Right lobe of liver (tissue), 6 donors: ENCODE results near the gene IL12RB1. TPM values are rescaled to one million over a fixed set of nuclear protein-coding genes. Genes with fewer than 3 reads are reported as not detected.
A peak's percentile ranks its signal among the peaks of the same experiment; 100 is the strongest.

ENCODE experiments used
- ATAC-seq, 4 donors: fragments of 200-7000 bp; cut with Tn5 transposase; one replicate each; pipeline ENCODE4 v1.9.1; 2020; ENCODE audit warnings: mild to moderate bottlenecking in 4 of 4, moderate library complexity in 4 of 4
- DNase-seq, 3 donors: peaks; one replicate each; pipeline ENCODE4 v3.0.0-alpha.2; 2020
- H3K27ac ChIP-seq, 3 donors: fragments of 200-600 bp; one replicate each; pipeline ENCODE4 v1.8.0; 2022
- H3K27me3 ChIP-seq, 2 donors: fragments of 200-600 bp; one replicate each; pipeline ENCODE4 v1.8.0; 2022
- H3K36me3 ChIP-seq, 4 donors: fragments of 200-600 bp; sonication (generic) in 1 of 4; one replicate each; pipeline versions ENCODE4 v1.5.1 to v1.8.0; 2017 to 2022; ENCODE audit warnings: control low read depth in 1 of 4
- H3K4me1 ChIP-seq, 4 donors: fragments of 200-600 bp; sonication (generic) in 1 of 4; one replicate each; pipeline versions ENCODE4 v1.5.1 to v1.8.0; 2017 to 2022; ENCODE audit warnings: control low read depth in 1 of 4
- H3K4me3 ChIP-seq, 3 donors: fragments of 200-600 bp; one replicate each; pipeline ENCODE4 v1.8.0; 2022
- H3K9me3 ChIP-seq, 4 donors: fragments of 200-600 bp; sonication (generic) in 1 of 4; one replicate each; pipeline versions ENCODE4 v1.5.1 to v1.8.0; 2017 to 2022; ENCODE audit warnings: control low read depth in 1 of 4
- POLR2A ChIP-seq: fragments of 450-650 bp; IDR thresholded peaks from one replicate; pipeline ENCODE4 v1.6.1; 2017; ENCODE audit warnings: antibody characterized with exemption, mild to moderate bottlenecking
- WGBS: methylation state at CpG from one replicate; pipeline ENCODE4 v1.1.6; 2018; ENCODE audit warnings: low coverage, low lambda C conversion rate; ENCODE audit not compliant: insufficient coverage; ENCODE audit errors: missing lambda C conversion rate; 5-methylcytosine and 5-hydroxymethylcytosine counted together
- intact Hi-C, 2 donors: fragments of 100-400 bp; cut with DNase I; formaldehyde crosslinking; loops; one replicate each; pipeline versions ENCODE4 v1.11.2 to v1.14.1; 2022
- total RNA-seq, 6 experiments: library from RNA; depleted of rRNA in 2 of 6; stranded (reverse); fragments of >200 nt in 2 of 6; fragmentation: NEBNext Ultra II Directional in 3 of 6; extraction: Animal tissue kit (Norgen Biotek cat#: 25700) in 3 of 6; gene quantifications; one replicate each; pipeline versions ENCODE4 v1.1.0 to v1.2.4, GENCODE V29; 2016 to 2023
- TF ChIP-seq, protein P1 (sequence below), 4 donors: fragments of 200-600 bp in 3 of 4; fragments of 450-650 bp in 1 of 4; IDR thresholded peaks; one replicate each; pipeline versions ENCODE4 v1.5.1 to v1.8.0; 2016 to 2022; ENCODE audit warnings: antibody characterized with exemption in 4 of 4, mild to moderate bottlenecking in 2 of 4
- donor health status: DM: no; HTN: yes; CAD: no.
- donor health status: DM: no; HTN: no; CAD: no.
- donor health status: DM: no; HTN: no; CAD: no.
- donor health status: DM: no; HTN: yes; CAD: no.
- donor health status: DM: no; HTN: yes; CAD: no.

The IL12RB1 gene
- total RNA-seq, 6 experiments from 2014 or later: 0.25 to 2.0 (median 0.70) TPM

- Histone ChIP-seq H3K4me3 (peak overlapping the region in 1 of 3 donors; percentile 18), H3K27me3 (no peaks in the 10 kb centered on the region), H3K4me1 (peaks cover 0 to 23% (median 2%) of the 10 kb centered on the region in 4 donors), H3K27ac (peak overlapping the region; percentile 72 to 90 (median 87)), H3K9me3 (no peaks in the 10 kb centered on the region), H3K36me3 (peaks cover 0 to 35% (median 14%) of the 10 kb centered on the region in 4 donors)
- DNase-seq (peak; percentile 58 to 81 (median 80)), ATAC-seq (peak; percentile 63 to 88 (median 78))
- intact Hi-C loops: loop anchor here in 1 of 2 donors (5.0 kb wide), 1 partner anchor 44 kb away; no protein-coding TSS in a partner anchor
- no peak for TF ChIP-seq POLR2A
- TF ChIP-seq, protein P1, sequence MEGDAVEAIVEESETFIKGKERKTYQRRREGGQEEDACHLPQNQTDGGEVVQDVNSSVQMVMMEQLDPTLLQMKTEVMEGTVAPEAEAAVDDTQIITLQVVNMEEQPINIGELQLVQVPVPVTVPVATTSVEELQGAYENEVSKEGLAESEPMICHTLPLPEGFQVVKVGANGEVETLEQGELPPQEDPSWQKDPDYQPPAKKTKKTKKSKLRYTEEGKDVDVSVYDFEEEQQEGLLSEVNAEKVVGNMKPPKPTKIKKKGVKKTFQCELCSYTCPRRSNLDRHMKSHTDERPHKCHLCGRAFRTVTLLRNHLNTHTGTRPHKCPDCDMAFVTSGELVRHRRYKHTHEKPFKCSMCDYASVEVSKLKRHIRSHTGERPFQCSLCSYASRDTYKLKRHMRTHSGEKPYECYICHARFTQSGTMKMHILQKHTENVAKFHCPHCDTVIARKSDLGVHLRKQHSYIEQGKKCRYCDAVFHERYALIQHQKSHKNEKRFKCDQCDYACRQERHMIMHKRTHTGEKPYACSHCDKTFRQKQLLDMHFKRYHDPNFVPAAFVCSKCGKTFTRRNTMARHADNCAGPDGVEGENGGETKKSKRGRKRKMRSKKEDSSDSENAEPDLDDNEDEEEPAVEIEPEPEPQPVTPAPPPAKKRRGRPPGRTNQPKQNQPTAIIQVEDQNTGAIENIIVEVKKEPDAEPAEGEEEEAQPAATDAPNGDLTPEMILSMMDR (IDR thresholded peaks at IDR 0.05): no peak
- 39% methylated on average over 15 of the region's 17 CpGs for WGBS
Measured at GRCh38 chr19:18013210-18014111, 73.3 kb downstream of the IL12RB1 start.

GRCh38 chr19:18010149-18010548, 76.6 kb downstream of the IL12RB1 start:
- ATAC-seq: no peak
- TF ChIP-seq, protein P1 (IDR thresholded peaks at IDR 0.05): no peak
- no peak for TF ChIP-seq POLR2A
- H3K4me1 ChIP-seq: peaks cover 0 to 27% (median 2%) of the 10 kb centered on the region in 4 donors
- intact Hi-C loops: loop anchor here in 1 of 2 donors (5.0 kb wide), 1 partner anchor 47 kb away; no protein-coding TSS in a partner anchor
- peaks cover 0 to 35% (median 14%) of the 10 kb centered on the region in 4 donors for H3K36me3 ChIP-seq
- no peaks in the 10 kb centered on the region for H3K27me3 ChIP-seq
- H3K27ac ChIP-seq: peak overlapping the region in 2 of 3 donors; percentile 75 to 94
- DNase-seq: no peak
- H3K4me3 ChIP-seq: peak overlapping the region; percentile 53 to 72 (median 60)
- H3K9me3 ChIP-seq: no peaks in the 10 kb centered on the region
- no CpG with 5 or more reads among the region's 11 CpGs for WGBS

DNA sequence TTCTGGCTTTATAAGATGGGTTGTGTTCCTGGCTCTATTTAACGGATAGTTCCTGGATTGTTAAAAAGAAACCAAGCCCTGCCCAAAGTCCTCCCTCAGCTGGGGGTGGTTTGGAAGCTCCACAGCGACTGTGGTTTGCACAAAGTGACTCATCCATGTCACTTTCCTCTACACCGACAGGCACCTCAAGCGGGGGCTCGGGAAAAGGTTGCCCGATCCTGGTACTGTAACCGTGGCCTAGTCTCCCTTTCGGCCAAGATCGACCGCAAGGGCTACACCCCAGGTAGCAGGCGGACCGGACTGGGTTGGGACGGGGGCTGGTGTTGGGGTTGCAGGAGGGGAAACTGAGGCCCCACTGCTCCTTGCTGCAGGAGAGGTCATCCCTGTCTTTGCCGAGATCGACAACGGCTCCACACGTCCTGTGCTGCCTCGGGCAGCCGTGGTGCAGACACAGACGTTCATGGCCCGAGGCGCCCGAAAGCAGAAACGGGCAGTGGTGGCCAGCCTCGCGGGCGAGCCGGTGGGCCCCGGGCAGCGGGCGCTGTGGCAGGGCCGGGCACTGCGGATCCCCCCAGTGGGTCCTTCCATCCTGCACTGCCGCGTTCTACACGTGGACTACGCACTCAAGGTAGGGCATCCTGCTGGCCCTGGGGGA, 77.2 kb downstream of the IL12RB1 start:
- Histone ChIP-seq H3K27me3 (no peaks in the 10 kb centered on the region), H3K36me3 (peaks cover 0 to 30% (median 14%) of the 10 kb centered on the region in 4 donors), H3K27ac (peak overlapping the region; percentile 54 to 94 (median 75)), H3K4me3 (peak overlapping the region; percentile 53 to 72 (median 60)), H3K4me1 (peaks cover 0 to 27% (median 2%) of the 10 kb centered on the region in 4 donors), H3K9me3 (no peaks in the 10 kb centered on the region)
- DNase-seq: peak in 1 of 3 donors; percentile 61
- peak in 3 of 4 donors; percentile 7 to 22 (median 16) for ATAC-seq
- WGBS: 8% methylated on average over 2 of the region's 37 CpGs
- intact Hi-C loops: loop anchor here in 1 of 2 donors (5.0 kb wide), 1 partner anchor 48 kb away; no protein-coding TSS in a partner anchor
- TF ChIP-seq, protein P1 (IDR thresholded peaks at IDR 0.05): no peak
- peak; percentile 17 for TF ChIP-seq POLR2A

Other genes with a start within 250 kb of the IL12RB1 start
- 1 to 10 TPM; 1.1 to 5.5 (median 2.3) TPM for gene JAK3, start 239.0 kb downstream of the IL12RB1 start, total RNA-seq
- gene RPL18A, start 227.0 kb downstream of the IL12RB1 start, total RNA-seq: 100 to 1,000 TPM; 449 to 778 (median 494) TPM
- not detected for gene SLC5A5, start 215.0 kb downstream of the IL12RB1 start, total RNA-seq
- gene CCDC124, start 153.9 kb downstream of the IL12RB1 start, total RNA-seq: 10 to 100 TPM; 20.6 to 45.3 (median 30.7) TPM
- gene KCNN1, start 119.8 kb downstream of the IL12RB1 start, total RNA-seq: not detected
- gene ARRDC2, start 78.8 kb downstream of the IL12RB1 start, total RNA-seq: 10 to 100 TPM in 4 of 6 experiments, 1 to 10 TPM in 2; 3.6 to 28.5 (median 10.8) TPM
- gene MAST3, start 10.8 kb upstream of the IL12RB1 start, total RNA-seq: 10 to 100 TPM in 3 of 6 experiments, 1 to 10 TPM in 3; 8.0 to 17.9 (median 10.0) TPM
- gene PIK3R2, start 66.2 kb upstream of the IL12RB1 start, total RNA-seq: 10 to 100 TPM; 11.1 to 21.4 (median 14.6) TPM
- gene IFI30, start 86.9 kb upstream of the IL12RB1 start, total RNA-seq: 100 to 1,000 TPM in 3 of 6 experiments, 10 to 100 TPM in 3; 54.0 to 205 (median 91.8) TPM
- 10 to 100 TPM in 2 of 6 experiments, 1 to 10 TPM in 4; 6.5 to 26.4 (median 7.5) TPM for gene MPV17L2, start 106.3 kb upstream of the IL12RB1 start, total RNA-seq
- gene RAB3A, start 117.1 kb upstream of the IL12RB1 start, total RNA-seq: 1 to 10 TPM in 3 of 6 experiments, under 1 TPM in 3; 0.81 to 2.6 (median 1.4) TPM
- 1 to 10 TPM in 1 of 6 experiments, under 1 TPM in 5; 0.25 to 1.1 (median 0.57) TPM for gene PDE4C, start 139.5 kb upstream of the IL12RB1 start, total RNA-seq
- gene IQCN, start 187.5 kb upstream of the IL12RB1 start, total RNA-seq: 1 to 10 TPM in 5 of 6 experiments, under 1 TPM in 1; 0.82 to 5.3 (median 2.5) TPM
- gene JUND, start 194.7 kb upstream of the IL12RB1 start, total RNA-seq: 100 to 1,000 TPM in 4 of 6 experiments, 10 to 100 TPM in 2; 29.3 to 188 (median 134) TPM
- 100 to 1,000 TPM in 2 of 6 experiments, 10 to 100 TPM in 4; 37.6 to 139 (median 47.3) TPM for gene LSM4, start 236.1 kb upstream of the IL12RB1 start, total RNA-seq